SKM-1 treated with dmso at 0.1 percent for 144 hours (cell line): ENCODE measurements around the gene ADAMTS14.

ENCODE experiments used
- DNase-seq: peaks from one replicate; lab custom pipeline; 2025; ENCODE audit not compliant: unreplicated experiment; lab: John Stamatoyannopoulos, UW

The ADAMTS14 gene

GRCh38 chr10:70810967-70811366 is 138.7 kb downstream of the ADAMTS14 start:
- DNase-seq: no peak

- DNase-seq: no peak
Observed at GRCh38 chr10:70811881-70812280, 139.6 kb downstream of the ADAMTS14 start.
